Cardiac fibroblast (primary cell): Measurements from ENCODE around the gene RASGRF1.

Source experiments
- DNase-seq, 2 donors: peaks; one replicate each; pipeline versions ENCODE4 v3.0.0 to v3.0.0-alpha.2; 2010; ENCODE audit warnings: low read depth in 2 of 2
- H3K4me3 ChIP-seq, 2 donors: replicated peaks in 1 of 2; 1 replicate in 1 of 2; 2 replicates in 1 of 2; pipeline ENCODE4 v1.5.1; 2011; ENCODE audit warnings: low read depth in 2 of 2, low read length in 2 of 2, mild to moderate bottlenecking in 2 of 2, moderate library complexity in 1 of 2
- TF ChIP-seq, protein P1 (sequence below): IDR thresholded peaks from one replicate; pipeline ENCODE4 v1.5.1; 2011; ENCODE audit warnings: low read depth, mild to moderate bottlenecking, low read length, inconsistent platforms

Gene RASGRF1

DNA sequence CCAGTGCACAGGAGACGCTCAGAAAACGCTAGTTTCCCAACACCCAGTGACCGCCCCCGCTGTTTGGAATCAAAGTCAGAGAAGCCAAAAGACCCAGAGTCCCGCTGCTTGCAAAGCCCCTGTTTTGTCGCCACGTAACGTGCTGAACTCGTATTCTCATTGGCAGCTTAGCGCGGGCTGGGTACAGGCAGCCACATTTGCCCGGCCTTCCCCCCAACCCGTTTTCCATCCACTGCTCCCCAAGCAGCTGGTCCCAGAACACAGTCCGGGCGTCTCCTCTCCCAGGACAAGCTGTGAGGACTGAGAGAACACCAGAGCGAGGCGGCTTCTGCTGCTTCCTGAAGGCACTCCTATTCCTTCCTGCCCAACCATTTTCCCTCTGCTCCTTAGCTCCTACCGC is 54.8 kb downstream of the RASGRF1 start:
- DNase-seq: no peak
- no peak overlapping the region for H3K4me3 ChIP-seq
- TF ChIP-seq, protein P1, sequence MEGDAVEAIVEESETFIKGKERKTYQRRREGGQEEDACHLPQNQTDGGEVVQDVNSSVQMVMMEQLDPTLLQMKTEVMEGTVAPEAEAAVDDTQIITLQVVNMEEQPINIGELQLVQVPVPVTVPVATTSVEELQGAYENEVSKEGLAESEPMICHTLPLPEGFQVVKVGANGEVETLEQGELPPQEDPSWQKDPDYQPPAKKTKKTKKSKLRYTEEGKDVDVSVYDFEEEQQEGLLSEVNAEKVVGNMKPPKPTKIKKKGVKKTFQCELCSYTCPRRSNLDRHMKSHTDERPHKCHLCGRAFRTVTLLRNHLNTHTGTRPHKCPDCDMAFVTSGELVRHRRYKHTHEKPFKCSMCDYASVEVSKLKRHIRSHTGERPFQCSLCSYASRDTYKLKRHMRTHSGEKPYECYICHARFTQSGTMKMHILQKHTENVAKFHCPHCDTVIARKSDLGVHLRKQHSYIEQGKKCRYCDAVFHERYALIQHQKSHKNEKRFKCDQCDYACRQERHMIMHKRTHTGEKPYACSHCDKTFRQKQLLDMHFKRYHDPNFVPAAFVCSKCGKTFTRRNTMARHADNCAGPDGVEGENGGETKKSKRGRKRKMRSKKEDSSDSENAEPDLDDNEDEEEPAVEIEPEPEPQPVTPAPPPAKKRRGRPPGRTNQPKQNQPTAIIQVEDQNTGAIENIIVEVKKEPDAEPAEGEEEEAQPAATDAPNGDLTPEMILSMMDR: no peak

DNA sequence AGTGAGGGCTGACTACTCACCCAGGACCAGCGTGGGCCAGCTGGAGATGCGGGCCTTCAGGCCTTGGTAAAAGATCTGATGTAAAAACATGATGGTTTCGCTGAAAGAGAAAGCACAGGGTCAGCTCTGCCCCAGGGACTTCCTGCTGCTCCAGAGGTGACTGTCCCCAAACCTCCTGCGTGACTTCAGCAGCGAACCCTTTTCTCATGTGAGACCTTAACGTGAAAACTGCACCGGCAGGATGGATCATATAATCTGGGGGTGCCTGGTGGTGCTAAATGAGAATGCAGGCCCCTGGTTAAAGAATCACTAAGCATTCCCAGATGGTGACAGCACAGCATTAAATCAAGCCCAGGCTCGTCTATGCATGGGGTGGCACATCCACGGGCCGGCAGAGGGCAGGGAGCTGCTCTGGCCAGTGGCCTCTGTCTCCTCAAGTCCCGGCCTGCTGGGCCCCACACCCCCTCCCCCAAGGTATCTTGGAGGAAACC is 55.4 kb downstream of the RASGRF1 start:
- no peak overlapping the region for H3K4me3 ChIP-seq
- TF ChIP-seq, protein P1: no peak
- no peak for DNase-seq

DNA sequence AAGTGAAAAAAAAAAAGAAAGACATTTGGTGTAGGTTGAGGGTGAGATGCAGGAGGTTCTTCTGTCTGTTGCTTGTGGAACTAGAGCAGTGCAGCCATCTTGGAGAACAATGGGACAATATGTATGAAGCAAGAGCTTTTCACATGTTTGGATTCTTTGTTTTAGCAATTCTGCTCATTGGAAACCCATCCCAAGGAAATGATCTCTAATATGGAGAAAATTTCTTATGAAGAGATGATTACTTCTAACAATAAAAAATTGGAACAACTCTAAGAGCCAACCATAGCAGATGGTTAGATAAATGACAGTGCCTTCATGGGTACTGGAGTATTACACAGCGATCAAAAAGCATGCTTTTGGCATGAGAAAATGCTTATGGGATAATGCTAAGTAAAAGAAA is 56.3 kb downstream of the RASGRF1 start:
- TF ChIP-seq, protein P1: no peak
- no peak overlapping the region for H3K4me3 ChIP-seq
- DNase-seq: no peak

DNA sequence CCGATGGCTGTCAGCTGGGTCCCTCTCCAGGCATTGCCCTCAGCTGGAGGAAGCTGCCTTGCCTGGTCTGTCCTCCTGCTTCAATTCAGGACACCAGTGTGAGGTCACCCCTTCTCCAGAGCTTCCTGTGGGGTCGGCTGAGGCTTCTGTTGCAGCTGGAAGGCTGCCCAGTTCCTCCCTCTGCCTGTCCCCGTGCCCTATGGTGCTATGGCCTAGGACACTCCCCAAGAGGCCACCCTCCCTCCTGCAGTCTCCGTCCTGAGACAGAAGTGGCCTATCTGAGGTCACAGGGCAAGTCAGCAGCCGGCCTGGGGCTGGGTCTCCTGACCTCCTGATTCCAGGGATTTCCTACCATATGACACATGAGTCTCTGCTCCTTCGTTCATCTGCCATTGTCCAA is 57.9 kb downstream of the RASGRF1 start:
- DNase-seq: no peak
- TF ChIP-seq, protein P1: no peak
- no peak overlapping the region for H3K4me3 ChIP-seq

DNA sequence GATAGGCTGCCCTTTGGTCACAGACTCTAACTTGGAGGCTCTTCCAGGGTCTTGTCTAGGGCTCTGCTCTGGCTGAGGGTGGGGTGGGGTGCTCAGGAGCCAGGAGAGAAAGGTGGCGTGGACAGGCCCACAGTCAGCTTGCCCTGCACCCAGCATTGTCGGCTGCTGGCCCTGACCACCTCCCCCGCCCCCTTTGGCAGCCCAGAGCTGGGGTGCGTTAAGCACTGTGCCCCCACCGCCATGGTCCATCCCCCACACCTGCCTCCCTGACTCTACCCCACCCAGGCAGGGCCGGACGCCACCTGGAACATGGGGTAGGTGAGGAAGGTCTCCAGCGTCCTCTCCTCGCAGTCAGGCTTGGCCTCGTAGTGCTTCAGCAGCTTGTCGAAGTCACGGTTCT is 58.8 kb downstream of the RASGRF1 start:
- TF ChIP-seq, protein P1: no peak
- no peak overlapping the region for H3K4me3 ChIP-seq
- no peak for DNase-seq

DNA sequence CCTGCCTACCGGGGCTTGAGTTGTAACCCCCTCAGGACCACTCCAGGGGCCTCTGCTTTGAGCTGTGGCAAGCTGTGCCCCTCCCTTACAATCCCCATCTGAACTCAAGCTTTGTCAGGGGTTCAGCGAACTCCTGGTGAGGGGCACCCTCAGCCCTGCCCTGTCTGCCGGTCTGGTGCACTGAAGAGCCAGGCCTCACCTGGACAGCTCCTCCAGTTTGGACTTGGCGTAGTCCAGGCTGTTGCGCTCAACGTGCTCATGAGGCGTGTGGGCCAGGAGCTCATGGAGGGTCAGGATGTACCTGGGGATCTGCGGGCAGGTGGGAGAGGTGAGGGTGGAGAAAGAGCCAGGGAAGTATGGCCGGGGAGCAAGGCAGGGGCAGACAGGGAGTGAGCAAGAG is 59.4 kb downstream of the RASGRF1 start:
- TF ChIP-seq, protein P1: no peak
- DNase-seq: no peak
- H3K4me3 ChIP-seq: no peak overlapping the region

DNA sequence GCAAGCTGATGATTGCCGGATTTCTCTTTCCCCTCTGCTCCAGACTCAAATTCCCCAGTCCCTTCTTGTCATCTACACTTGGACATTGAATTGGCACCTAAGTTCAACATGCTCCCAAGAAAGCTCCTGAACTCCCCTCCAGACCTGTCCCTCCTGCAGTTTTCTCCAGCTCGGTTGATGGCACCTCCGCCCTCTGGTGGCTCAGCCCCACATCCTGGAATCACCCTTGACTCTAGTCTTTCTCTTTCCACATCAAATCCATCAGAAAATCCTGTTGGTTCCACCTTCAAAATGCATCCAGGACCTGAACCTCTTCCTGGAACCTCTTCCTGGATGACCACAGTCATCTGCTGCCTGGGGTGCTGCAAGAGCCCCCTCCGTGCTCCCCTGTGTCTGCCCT is 60.1 kb downstream of the RASGRF1 start:
- no peak for DNase-seq
- TF ChIP-seq, protein P1: no peak
- no peak overlapping the region for H3K4me3 ChIP-seq
